Ishikawa (cell line): ENCODE measurements around the gene SPAG5.
A peak's percentile ranks its signal among the peaks of the same experiment; 100 is the strongest.

ENCODE experiments used
- CEBPB ChIP-seq: IDR thresholded peaks from 2 replicates; pipeline ENCODE4 v1.6.1; 2012
- CREB1 ChIP-seq: IDR thresholded peaks from 2 replicates; pipeline ENCODE4 v1.6.1; 2012; ENCODE audit warnings: low read depth
- EGR1 ChIP-seq: IDR thresholded peaks from 2 replicates; pipeline ENCODE4 v1.6.1; 2012
- EP300 ChIP-seq: IDR thresholded peaks from 2 replicates; pipeline ENCODE4 v1.6.1; 2012; ENCODE audit warnings: borderline replicate concordance
- FOXM1 ChIP-seq: IDR thresholded peaks from 2 replicates; pipeline ENCODE4 v1.6.1; 2012; ENCODE audit warnings: low read depth, borderline replicate concordance
- NFIC ChIP-seq: IDR thresholded peaks from 2 replicates; pipeline ENCODE4 v1.6.1; 2012
- RAD21 ChIP-seq: IDR thresholded peaks from 2 replicates; pipeline ENCODE4 v1.6.1; 2012; ENCODE audit warnings: low read depth
- TAF1 ChIP-seq: IDR thresholded peaks from 2 replicates; pipeline ENCODE4 v1.6.1; 2012; ENCODE audit warnings: low read depth, mild to moderate bottlenecking
- TCF12 ChIP-seq: IDR thresholded peaks from 2 replicates; pipeline ENCODE4 v1.6.1; 2012; ENCODE audit warnings: low read depth
- TEAD4 ChIP-seq: IDR thresholded peaks from 2 replicates; pipeline ENCODE4 v1.6.1; 2012
- YY1 ChIP-seq: IDR thresholded peaks from 2 replicates; pipeline ENCODE4 v1.6.1; 2012; ENCODE audit warnings: low read depth
- ZBTB7A ChIP-seq: IDR thresholded peaks from 2 replicates; pipeline ENCODE4 v1.6.1; 2012; ENCODE audit warnings: low read depth
- TF ChIP-seq, protein P1 (sequence below): IDR thresholded peaks from 2 replicates; pipeline ENCODE4 v1.6.1; 2012; ENCODE audit warnings: low read depth, mild to moderate bottlenecking
- TF ChIP-seq, protein P2 (sequence below): IDR thresholded peaks from 2 replicates; pipeline ENCODE4 v1.6.1; 2012
- TF ChIP-seq, protein P3 (sequence below): IDR thresholded peaks from 2 replicates; pipeline ENCODE4 v1.6.1; 2012

The SPAG5 gene

DNA sequence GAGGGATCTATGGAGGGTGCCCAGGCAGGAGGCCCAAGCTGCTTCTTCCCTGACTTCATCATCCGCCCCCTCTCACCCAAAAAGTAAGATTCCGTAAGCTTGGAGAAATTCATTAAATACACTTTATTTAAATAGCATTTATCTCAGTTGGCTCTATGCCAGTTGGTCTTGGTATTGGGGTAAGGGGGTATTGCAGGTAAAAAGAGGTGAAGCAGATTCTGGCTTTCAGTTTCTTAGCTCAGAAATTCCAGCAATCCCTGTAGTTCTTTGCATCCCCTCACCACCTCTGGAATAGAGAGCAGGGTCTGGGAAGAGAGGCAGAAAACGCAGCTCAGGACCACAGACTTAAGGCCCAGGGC is 21.4 kb downstream of the SPAG5 start:
- no peak for TF ChIP-seq CEBPB
- peak; percentile 80 for TF ChIP-seq NFIC

DNA sequence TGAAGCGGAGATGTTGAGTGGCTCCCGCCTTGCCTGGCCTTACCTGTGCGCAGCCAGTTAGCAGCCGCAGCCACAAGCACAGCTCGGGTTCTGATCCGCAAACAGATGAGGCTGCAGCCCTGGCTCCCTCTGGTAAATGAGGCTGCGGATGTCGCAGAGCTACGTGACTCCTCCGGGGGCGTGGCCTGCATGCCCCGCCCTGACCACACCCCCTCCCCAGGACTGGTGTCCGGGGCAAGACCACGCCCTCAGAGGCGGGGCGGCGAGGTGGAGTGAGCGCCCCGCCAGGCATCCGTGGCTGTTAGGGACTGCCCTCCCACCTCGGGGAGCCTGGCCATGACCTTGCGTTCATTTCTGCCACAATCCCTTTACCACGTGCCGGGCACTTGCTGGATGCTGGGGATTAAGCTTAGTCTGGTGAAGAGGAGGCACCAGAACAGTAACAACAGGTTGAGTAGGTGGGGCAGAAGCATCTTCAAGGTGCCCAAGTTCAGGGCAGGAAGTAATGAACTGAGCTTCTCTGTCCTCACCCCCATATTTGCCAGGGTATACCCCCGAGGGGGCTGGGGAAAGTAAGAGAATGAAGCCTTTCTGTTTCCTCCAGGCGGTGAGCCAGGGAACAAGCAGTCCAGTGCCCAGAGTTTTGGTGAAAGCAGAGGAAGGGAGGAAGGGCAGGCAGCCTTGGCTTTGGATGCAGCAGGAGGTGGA is 21.9 kb downstream of the SPAG5 start, which contains the start of gene ALDOC:
ALDOC (minus strand) TSS at position 138 of the 708 bp plus-strand sequence. CDS start 1,363 bp downstream, outside the sequence.
- TF ChIP-seq, protein P1, sequence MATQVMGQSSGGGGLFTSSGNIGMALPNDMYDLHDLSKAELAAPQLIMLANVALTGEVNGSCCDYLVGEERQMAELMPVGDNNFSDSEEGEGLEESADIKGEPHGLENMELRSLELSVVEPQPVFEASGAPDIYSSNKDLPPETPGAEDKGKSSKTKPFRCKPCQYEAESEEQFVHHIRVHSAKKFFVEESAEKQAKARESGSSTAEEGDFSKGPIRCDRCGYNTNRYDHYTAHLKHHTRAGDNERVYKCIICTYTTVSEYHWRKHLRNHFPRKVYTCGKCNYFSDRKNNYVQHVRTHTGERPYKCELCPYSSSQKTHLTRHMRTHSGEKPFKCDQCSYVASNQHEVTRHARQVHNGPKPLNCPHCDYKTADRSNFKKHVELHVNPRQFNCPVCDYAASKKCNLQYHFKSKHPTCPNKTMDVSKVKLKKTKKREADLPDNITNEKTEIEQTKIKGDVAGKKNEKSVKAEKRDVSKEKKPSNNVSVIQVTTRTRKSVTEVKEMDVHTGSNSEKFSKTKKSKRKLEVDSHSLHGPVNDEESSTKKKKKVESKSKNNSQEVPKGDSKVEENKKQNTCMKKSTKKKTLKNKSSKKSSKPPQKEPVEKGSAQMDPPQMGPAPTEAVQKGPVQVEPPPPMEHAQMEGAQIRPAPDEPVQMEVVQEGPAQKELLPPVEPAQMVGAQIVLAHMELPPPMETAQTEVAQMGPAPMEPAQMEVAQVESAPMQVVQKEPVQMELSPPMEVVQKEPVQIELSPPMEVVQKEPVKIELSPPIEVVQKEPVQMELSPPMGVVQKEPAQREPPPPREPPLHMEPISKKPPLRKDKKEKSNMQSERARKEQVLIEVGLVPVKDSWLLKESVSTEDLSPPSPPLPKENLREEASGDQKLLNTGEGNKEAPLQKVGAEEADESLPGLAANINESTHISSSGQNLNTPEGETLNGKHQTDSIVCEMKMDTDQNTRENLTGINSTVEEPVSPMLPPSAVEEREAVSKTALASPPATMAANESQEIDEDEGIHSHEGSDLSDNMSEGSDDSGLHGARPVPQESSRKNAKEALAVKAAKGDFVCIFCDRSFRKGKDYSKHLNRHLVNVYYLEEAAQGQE: no peak
- no peak for TF ChIP-seq RAD21
- no peak for TF ChIP-seq TCF12
- TF ChIP-seq, protein P2, sequence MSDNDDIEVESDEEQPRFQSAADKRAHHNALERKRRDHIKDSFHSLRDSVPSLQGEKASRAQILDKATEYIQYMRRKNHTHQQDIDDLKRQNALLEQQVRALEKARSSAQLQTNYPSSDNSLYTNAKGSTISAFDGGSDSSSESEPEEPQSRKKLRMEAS: peak; percentile 84
- no peak for TF ChIP-seq YY1
- TF ChIP-seq, protein P3, sequence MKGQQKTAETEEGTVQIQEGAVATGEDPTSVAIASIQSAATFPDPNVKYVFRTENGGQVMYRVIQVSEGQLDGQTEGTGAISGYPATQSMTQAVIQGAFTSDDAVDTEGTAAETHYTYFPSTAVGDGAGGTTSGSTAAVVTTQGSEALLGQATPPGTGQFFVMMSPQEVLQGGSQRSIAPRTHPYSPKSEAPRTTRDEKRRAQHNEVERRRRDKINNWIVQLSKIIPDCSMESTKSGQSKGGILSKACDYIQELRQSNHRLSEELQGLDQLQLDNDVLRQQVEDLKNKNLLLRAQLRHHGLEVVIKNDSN: peak; percentile 65
- 0 out of 2 replicates have a peak, but pooled peaks have one; percentile 13 for TF ChIP-seq TAF1
- TF ChIP-seq ZBTB7A: no peak

DNA sequence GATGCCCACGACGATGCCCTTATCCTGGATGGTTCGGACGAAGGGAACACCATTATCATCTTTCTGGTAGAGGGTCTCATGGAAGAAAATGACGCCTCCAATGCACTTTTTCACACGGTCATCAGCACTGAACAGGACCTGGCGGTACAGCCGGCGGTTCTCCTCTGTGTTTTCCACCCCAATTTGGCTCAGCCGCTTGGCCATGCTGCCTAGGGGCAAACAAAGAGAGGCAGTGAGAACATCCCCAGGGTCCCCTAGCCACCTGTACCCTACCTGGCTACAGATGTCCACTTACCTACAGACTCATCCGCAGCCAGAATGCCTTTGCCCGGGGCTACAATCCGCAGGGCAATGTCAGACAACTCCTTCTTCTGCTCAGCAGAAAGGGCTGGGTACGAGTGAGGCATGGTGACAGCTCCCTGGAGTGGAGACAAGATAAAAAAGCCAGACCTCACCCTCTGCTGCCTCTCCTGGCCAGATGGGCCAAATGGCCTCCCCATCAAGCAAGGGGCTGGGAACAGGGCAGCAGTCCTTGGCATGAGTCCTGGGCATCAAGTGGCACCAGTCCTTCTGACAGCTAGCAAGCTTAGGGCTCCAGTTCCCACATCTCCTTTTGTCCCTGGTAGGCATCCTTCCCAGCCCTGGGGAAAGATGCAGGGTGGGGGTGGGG is 23.6 kb downstream of the SPAG5 start:
- TF ChIP-seq, protein P3: no peak
- TF ChIP-seq CREB1 (no peak), CEBPB (no peak), EGR1 (no peak), ZBTB7A (no peak), TCF12 (no peak), NFIC (no peak), TAF1 (no peak), TEAD4 (no peak), RAD21 (no peak), FOXM1 (no peak), EP300 (no peak)
- TF ChIP-seq, protein P1: no peak
- TF ChIP-seq, protein P2: no peak

DNA sequence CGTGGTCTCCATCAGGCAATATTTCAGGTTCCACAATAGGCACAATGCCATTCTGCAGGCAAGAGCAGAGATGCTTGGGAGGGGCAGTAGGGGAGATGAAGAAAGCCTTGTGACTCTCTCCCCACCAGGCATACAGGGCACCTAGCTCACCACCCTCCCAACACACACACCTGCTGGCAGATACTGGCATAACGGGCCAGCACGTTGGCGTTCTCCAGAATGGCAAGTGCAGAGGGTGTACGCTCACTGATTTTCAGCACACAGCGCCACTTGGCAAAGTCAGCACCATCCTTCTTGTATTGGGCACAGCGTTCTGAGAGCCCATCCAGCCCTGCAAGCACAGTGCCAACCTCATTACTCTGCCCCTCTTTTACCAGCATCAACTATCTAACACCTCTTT is 24.3 kb downstream of the SPAG5 start:
- TF ChIP-seq, protein P1: no peak
- TF ChIP-seq YY1 (no peak), EP300 (no peak), EGR1 (no peak), TEAD4 (no peak), FOXM1 (no peak), ZBTB7A (no peak), TAF1 (no peak), TCF12 (no peak), CREB1 (no peak)
- TF ChIP-seq, protein P2: no peak
- TF ChIP-seq, protein P3: no peak
